IMR-90 (cell line): ENCODE results near the gene SEZ6L2. TPM values are rescaled to one million over a fixed set of nuclear protein-coding genes. Genes with fewer than 3 reads are reported as not detected.
A peak's percentile ranks its signal among the peaks of the same experiment; 100 is the strongest.

Source experiments
- ATAC-seq: fragments of 200-7000 bp; cut with Tn5 transposase; 2 replicates; pipeline ENCODE4 v1.9.1; 2020; ENCODE audit warnings: low read depth, mild to moderate bottlenecking, moderate library complexity
- BruUV-seq: library from RNA; stranded (reverse); fragments of 400-500 nt; replicated peaks from 2 replicates; lab custom pipeline; 2021; lab: Mats Ljungman, UMichigan
- CTCF ChIA-PET: fragments of 300-600 bp; formaldehyde crosslinking; extraction: SDS; loops from one replicate; lab custom pipeline; 2021; ENCODE audit warnings: antibody characterized with exemption; lab: Yijun Ruan, JAX
- POLR2A ChIA-PET: fragments of 300-600 bp; sonication (Branson Sonifier 250); formaldehyde crosslinking; loops from one replicate; lab custom pipeline; 2022; ENCODE audit warnings: antibody characterized with exemption; ENCODE audit not compliant: unreplicated experiment; lab: Charles Lee
- DNase-seq: peaks from one replicate; pipeline ENCODE4 v3.0.0; 2013
- H2AFZ ChIP-seq: replicated peaks from 2 replicates; pipeline ENCODE3; 2013; ENCODE audit warnings: low read length, mild to moderate bottlenecking; ENCODE audit not compliant: poor library complexity
- H2AK5ac ChIP-seq: 2 replicates; pipeline ENCODE4 v1.6.1; 2013; ENCODE audit warnings: low read depth, low read length, inconsistent platforms
- H2AK9ac ChIP-seq: replicated peaks from 2 replicates; pipeline ENCODE3; 2013; ENCODE audit warnings: mild to moderate bottlenecking, low read depth, low read length, moderate library complexity; ENCODE audit not compliant: poor library complexity
- H2BK120ac ChIP-seq: 2 replicates; pipeline ENCODE4 v1.6.1; 2013; ENCODE audit warnings: low read depth, low read length, inconsistent platforms
- H2BK15ac ChIP-seq: 3 replicates; pipeline ENCODE4 v1.6.1; 2013; ENCODE audit warnings: low read depth, low read length, inconsistent platforms
- H2BK20ac ChIP-seq: 2 replicates; pipeline ENCODE4 v1.6.1; 2013; ENCODE audit warnings: low read depth, mild to moderate bottlenecking, inconsistent platforms, low read length, moderate library complexity
- H2BK5ac ChIP-seq: 2 replicates; pipeline ENCODE4 v1.6.1; 2013; ENCODE audit warnings: mild to moderate bottlenecking, low read depth, low read length, inconsistent platforms; ENCODE audit not compliant: poor library complexity, severe bottlenecking
- H3K14ac ChIP-seq: replicated peaks from 2 replicates; pipeline ENCODE4 v1.6.1; 2013; ENCODE audit warnings: low read depth, low read length, inconsistent platforms
- H3K18ac ChIP-seq: 2 replicates; pipeline ENCODE4 v1.6.1; 2013; ENCODE audit warnings: low read depth, low read length, control low read depth
- H3K23ac ChIP-seq: 2 replicates; pipeline ENCODE4 v1.6.1; 2013; ENCODE audit warnings: low read depth, low read length, inconsistent platforms
- H3K27ac ChIP-seq: 2 replicates; pipeline ENCODE4 v1.5.1; 2013; ENCODE audit warnings: mild to moderate bottlenecking, control low read depth, low read length; ENCODE audit not compliant: insufficient read depth
- H3K27me3 ChIP-seq: 2 replicates; pipeline ENCODE4 v1.6.1; 2013; ENCODE audit warnings: low read length; ENCODE audit not compliant: control insufficient read depth, insufficient read depth
- H3K36me3 ChIP-seq: 2 replicates; pipeline ENCODE4 v1.6.1; 2013; ENCODE audit warnings: low read length, mixed read lengths; ENCODE audit not compliant: control insufficient read depth, insufficient read depth
- H3K4ac ChIP-seq: 2 replicates; pipeline ENCODE4 v1.6.1; 2013; ENCODE audit warnings: low read depth, low read length, inconsistent platforms
- H3K4me1 ChIP-seq: 2 replicates; pipeline ENCODE4 v1.6.1; 2013; ENCODE audit warnings: low read length, mixed read lengths; ENCODE audit not compliant: control insufficient read depth, insufficient read depth
- H3K4me2 ChIP-seq: 2 replicates; pipeline ENCODE4 v1.6.1; 2013; ENCODE audit warnings: low read depth, mild to moderate bottlenecking, control low read depth, low read length, moderate library complexity
- H3K4me3 ChIP-seq: 2 replicates; pipeline ENCODE4 v1.5.1; 2013; ENCODE audit warnings: low read depth, mild to moderate bottlenecking, control low read depth, low read length, moderate library complexity; ENCODE audit not compliant: insufficient read depth
- H3K56ac ChIP-seq: 2 replicates; pipeline ENCODE4 v1.6.1; 2013; ENCODE audit warnings: low read length, inconsistent platforms; ENCODE audit not compliant: insufficient read depth; ENCODE audit errors: extremely low read depth
- H3K79me1 ChIP-seq, 2 experiments: 2 replicates each; pipeline ENCODE4 v1.6.1; 2013; ENCODE audit warnings: low read length in 2 of 2, inconsistent platforms in 1 of 2, low read depth in 1 of 2
- H3K9ac ChIP-seq: 2 replicates; pipeline ENCODE4 v1.6.1; 2013; ENCODE audit warnings: low read depth, low read length, control low read depth
- H3K9me1 ChIP-seq: 2 replicates; pipeline ENCODE4 v1.6.1; 2013; ENCODE audit warnings: low read length, inconsistent platforms; ENCODE audit not compliant: insufficient read depth
- H3K9me3 ChIP-seq: 2 replicates; pipeline ENCODE4 v1.6.1; 2013; ENCODE audit warnings: low read length; ENCODE audit not compliant: control insufficient read depth, insufficient read depth
- H4K20me1 ChIP-seq: 2 replicates; pipeline ENCODE4 v1.6.1; 2013; ENCODE audit warnings: low read length, inconsistent platforms; ENCODE audit not compliant: insufficient read depth
- H4K5ac ChIP-seq: 2 replicates; pipeline ENCODE4 v1.6.1; 2013; ENCODE audit warnings: mild to moderate bottlenecking, low read depth, low read length, control low read depth
- H4K8ac ChIP-seq, 2 experiments: 2 replicates each; pipeline ENCODE4 v1.6.1; 2013; ENCODE audit warnings: low read depth in 2 of 2, low read length in 2 of 2, control low read depth in 1 of 2, inconsistent platforms in 1 of 2
- H4K91ac ChIP-seq: 2 replicates; pipeline ENCODE4 v1.6.1; 2013; ENCODE audit warnings: low read depth, low read length, inconsistent platforms; ENCODE audit not compliant: insufficient read depth
- FOS ChIP-seq: fragments of 150-350 bp; IDR thresholded peaks from 2 replicates; pipeline ENCODE4 v1.6.1; 2016; ENCODE audit warnings: low read depth, low read length
- MAZ ChIP-seq: IDR thresholded peaks from 2 replicates; pipeline ENCODE4 v1.6.1; 2012; ENCODE audit warnings: low read depth, mild to moderate bottlenecking, low read length, improper control_type of control experiment, moderate library complexity, borderline replicate concordance
- MXI1 ChIP-seq: IDR thresholded peaks from 2 replicates; pipeline ENCODE4 v1.6.1; 2012; ENCODE audit warnings: low read depth, mild to moderate bottlenecking, low read length, moderate library complexity, borderline replicate concordance
- WGBS, 2 experiments: methylation state at CpG; one replicate each; pipeline versions ENCODE4 v1.1.5 to v1.1.7; 2013; ENCODE audit warnings: missing lambda C conversion rate in 2 of 2; ENCODE audit not compliant: insufficient read length in 1 of 2; ENCODE audit errors: extremely low coverage in 2 of 2; 5-methylcytosine and 5-hydroxymethylcytosine counted together
- dilution Hi-C: fragments of 300-500 bp; cut with HindIII; formaldehyde crosslinking; loops from one replicate; pipeline ENCODE4 v1.14.3; 2018; ENCODE audit warnings: low sequenced_read_pairs; ENCODE audit not compliant: unreplicated experiment
- in situ Hi-C: fragments of 300-500 bp; cut with MboI; formaldehyde crosslinking; loops from 3 replicates; pipeline ENCODE4 v1.14.3; 2019; ENCODE audit warnings: low sequenced_read_pairs, inconsistent platforms, mixed read lengths
- intact Hi-C: fragments of 100-400 bp; cut with micrococcal nuclease; formaldehyde crosslinking; loops from 2 replicates; pipeline ENCODE4 v1.10.0; 2022
- polyA plus RNA-seq, 3 experiments: library from polyadenylated mRNA; depleted of rRNA; stranded (reverse); fragments of >200 nt; gene quantifications; 2 replicates each; pipeline ENCODE4 v1.2.3, GENCODE V29; 2012; ENCODE audit warnings: low replicate concordance in 1 of 3
- total RNA-seq: library from RNA; depleted of rRNA; stranded (reverse); fragments of >200 nt; gene quantifications from 2 replicates; pipeline ENCODE4 v1.2.3, GENCODE V29; 2012
- TF ChIP-seq, protein P1 (sequence below): fragments of 150-350 bp; IDR thresholded peaks from 2 replicates; pipeline ENCODE4 v1.6.1; 2016; ENCODE audit warnings: low read depth, mild to moderate bottlenecking, low read length, moderate library complexity, borderline replicate concordance

SEZ6L2 gene
- total and polyA plus RNA-seq, 2 of the 4 experiments (the other 2 are of a cell fraction), result 0.72 to 10.5 TPM

- TF ChIP-seq FOS (peak; percentile 33; the same call in 1 of the 2 replicates), MXI1 (0 out of 2 replicates have a peak, but pooled peaks have one; percentile 56), MAZ (peak; percentile 20; the same call in 1 of the 2 replicates)
- TF ChIP-seq, protein P1, sequence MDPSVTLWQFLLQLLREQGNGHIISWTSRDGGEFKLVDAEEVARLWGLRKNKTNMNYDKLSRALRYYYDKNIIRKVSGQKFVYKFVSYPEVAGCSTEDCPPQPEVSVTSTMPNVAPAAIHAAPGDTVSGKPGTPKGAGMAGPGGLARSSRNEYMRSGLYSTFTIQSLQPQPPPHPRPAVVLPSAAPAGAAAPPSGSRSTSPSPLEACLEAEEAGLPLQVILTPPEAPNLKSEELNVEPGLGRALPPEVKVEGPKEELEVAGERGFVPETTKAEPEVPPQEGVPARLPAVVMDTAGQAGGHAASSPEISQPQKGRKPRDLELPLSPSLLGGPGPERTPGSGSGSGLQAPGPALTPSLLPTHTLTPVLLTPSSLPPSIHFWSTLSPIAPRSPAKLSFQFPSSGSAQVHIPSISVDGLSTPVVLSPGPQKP, result no peak
- Histone ChIP-seq H3K27ac (no peak overlapping the region), H2AK9ac (peak overlapping the region; percentile 16), H3K56ac (no peak overlapping the region), H4K5ac (no peak overlapping the region), H3K14ac (no peak overlapping the region), H2AK5ac (no peak overlapping the region), H3K4me1 (no peaks in the 10 kb centered on the region; the same call in none of the 2 replicates), H3K18ac (no peak overlapping the region), H3K23ac (no peak overlapping the region), H2BK20ac (no peak overlapping the region), H3K9me3 (no peaks in the 10 kb centered on the region), H3K9ac (no peak overlapping the region), H2BK15ac (no peak overlapping the region), H3K27me3 (no peaks in the 10 kb centered on the region), H3K79me1 (peaks cover 16 to 48% of the 10 kb centered on the region in 2 experiments; a peak in 3 of 4 replicates), H3K4me3 (no peak overlapping the region), H3K36me3 (peaks cover 80% of the 10 kb centered on the region), H3K9me1 (peaks cover 5% of the 10 kb centered on the region; the same call in 1 of the 2 replicates), H4K8ac (no peak overlapping the region), H3K4ac (no peak overlapping the region), H4K20me1 (no peaks in the 10 kb centered on the region; the same call in 1 of the 2 replicates), H3K4me2 (no peak overlapping the region), H2BK120ac (no peak overlapping the region), H2BK5ac (no peak overlapping the region), H4K91ac (no peak overlapping the region), H2AFZ (no peak overlapping the region)
- dilution Hi-C loops (no loop called here), intact Hi-C loops (no loop called here), in situ Hi-C loops (no loop called here)
- ChIA-PET POLR2A (no interaction called here), CTCF (interaction anchor here (0.6 to 0.7 kb wide), 2 partner anchors 8 to 76 kb away, joined by 3 to 4 read pairs; no protein-coding TSS in a partner anchor)
- ATAC-seq, result peak; percentile 71
- no TSS peak for BruUV-seq
- peak; percentile 67 for DNase-seq
- 63% methylated on average over 1 of the region's 5 CpGs; no CpG with 5 or more reads in 1 of the 2 experiments for WGBS, 2 experiments
These were observed 61.5 kb downstream of the SEZ6L2 start for GRCh38 chr16:29837841-29838240.
